NCI-H146 treated with DMSO at 0.1 percent for 48 hours (cell line): ENCODE results near the gene CLIC4.
"Not testable (repeated sequence)": the region's sequence is repeated elsewhere in the genome, so short reads cannot be mapped to it uniquely, and the experiment has no call there.

ENCODE experiments used
- DNase-seq: peaks from one replicate; lab custom pipeline; 2025; ENCODE audit not compliant: unreplicated experiment; lab: John Stamatoyannopoulos, UW

Gene CLIC4

DNA sequence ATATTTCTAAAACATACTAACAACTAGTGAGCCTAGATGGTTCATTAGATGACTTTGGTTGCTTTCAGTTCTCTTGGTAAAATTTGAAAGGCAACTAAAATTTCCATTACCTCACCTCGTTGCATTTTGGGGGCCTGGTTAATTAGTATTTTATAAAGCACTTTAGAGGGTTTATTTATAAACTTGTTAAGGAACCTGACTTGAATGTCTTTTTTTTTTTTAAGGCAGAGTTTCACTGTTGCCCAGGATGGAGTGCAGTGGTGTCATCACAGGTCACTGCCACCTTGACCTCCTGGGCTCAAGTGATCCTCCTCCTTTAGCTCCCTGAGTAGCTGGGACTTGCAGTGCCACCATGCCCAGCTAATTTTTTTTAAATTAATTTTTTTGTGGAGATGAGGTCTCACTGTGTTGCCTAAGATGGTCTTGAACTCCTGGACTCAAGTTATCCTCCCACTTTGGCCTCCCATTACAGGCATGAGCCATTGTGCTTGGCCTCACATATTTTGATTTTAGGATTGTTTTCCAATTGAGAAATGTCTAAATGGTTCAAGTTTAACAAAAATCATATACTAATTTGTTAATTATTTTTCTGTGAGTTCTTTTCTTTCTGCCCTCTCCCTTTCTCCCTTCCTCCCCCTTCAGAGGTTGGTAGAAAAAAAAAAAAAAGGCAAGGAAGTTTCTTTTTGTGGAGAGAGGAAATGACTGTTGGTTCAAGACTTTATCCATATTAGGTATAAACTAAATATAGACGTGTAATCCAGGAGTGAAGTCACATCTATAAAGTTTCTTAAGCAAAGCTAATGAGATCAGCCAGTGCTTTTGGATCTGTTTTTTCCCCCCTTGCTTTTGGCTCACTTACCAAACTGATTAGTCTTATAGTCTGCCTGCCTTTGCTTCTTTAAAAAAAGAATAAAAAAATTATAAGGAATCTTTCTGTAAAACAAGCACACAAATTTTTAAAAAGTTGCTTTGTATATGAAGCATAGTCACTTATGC, 24.7 kb downstream of the CLIC4 start:
- no peak for DNase-seq

DNA sequence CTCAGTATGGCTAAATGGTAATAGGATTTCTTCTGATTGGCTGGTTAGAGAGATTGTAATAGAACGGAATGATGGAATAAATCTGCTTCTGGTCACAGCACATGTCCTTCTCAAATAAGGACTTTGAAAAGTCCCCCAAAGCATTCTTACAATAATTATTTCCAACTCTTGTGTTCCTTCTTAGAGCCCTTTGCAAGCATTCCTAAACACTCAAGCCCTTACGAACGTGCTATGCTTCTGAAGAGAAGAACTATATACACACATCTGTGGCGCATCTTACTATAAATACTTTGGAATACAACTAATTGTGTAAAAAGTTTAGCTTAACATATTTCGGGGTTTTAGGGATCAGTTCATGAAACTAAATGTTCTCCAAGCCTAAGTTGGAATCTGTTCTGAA, 25.6 kb downstream of the CLIC4 start:
- no peak for DNase-seq

DNA sequence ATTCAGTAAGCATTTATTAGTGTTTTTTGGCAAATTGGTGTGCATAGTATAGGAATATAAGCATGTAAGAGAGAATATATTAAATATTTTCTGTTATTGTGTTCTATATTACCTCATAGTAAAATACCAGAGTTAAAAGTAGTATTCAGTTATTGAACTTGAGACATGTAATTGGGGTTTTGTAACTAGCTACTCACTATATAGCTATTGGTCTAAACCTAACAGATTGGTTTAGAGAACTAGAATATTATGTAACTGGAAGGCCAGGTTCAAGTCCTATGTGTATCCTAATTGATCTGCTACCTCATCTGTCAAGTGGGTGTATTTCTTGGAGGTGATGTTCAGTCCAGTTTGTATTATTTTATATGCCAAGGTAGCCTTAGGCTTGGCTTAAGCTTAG, 26.3 kb downstream of the CLIC4 start:
- DNase-seq: no peak

DNA sequence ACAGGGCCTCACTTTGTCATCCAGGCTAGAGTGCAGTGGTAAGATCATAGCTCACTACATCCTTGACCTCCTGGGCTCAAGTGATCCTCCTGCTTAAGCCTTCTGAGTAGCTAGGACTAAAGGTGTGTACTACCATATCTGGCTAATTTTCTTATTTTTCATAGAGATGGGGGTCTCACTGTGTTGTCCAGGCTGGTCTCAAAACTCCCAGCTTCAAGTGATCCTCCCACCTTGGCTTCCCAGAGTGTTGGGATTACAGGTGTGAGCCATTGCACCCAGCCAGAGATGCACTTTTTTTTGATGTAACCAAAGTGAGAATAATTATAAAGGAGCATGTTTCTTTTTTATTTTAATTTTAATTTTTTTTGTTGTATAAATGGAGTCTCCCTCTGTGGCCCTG, 28.4 kb downstream of the CLIC4 start:
- no peak for DNase-seq

DNA sequence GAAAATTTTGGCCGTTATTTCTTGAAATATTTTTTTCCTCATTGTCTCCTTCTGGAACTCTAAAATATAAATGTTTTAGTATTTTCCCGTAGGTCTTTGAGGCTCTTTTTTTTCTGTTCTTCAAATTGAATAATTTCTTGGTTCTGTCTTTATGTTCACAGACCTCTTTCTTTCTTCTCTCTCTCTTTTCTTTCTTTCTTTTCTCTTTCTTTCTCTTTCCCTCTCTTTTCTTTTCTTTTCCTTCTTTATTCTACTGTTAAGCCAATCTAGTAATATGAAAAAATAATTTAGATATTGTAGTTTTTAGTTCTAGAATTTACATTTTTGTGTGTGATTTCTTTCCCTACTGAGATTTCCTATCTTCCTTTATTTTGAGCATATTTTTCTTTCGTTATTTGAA, 30.1 kb downstream of the CLIC4 start:
- no peak for DNase-seq

DNA sequence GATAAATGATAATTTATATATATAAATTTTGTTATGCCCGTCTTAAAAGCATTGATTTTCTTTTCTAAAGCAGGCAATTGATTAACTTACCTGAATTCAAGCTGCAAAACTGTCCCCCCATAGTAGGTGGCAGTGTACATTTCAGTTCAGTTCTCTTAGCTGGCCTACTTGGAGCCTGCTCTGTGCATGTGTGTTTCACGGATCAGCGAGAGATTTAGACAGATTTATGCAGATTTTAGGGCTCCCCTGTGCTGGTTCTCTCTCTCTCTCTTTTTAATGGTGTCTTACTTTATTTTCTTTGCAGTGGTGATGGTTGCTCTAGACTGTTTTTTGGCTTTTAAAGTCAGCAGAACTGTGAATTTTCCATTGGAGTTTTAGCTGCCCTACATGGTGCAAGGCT, 30.7 kb downstream of the CLIC4 start:
- DNase-seq: no peak

DNA sequence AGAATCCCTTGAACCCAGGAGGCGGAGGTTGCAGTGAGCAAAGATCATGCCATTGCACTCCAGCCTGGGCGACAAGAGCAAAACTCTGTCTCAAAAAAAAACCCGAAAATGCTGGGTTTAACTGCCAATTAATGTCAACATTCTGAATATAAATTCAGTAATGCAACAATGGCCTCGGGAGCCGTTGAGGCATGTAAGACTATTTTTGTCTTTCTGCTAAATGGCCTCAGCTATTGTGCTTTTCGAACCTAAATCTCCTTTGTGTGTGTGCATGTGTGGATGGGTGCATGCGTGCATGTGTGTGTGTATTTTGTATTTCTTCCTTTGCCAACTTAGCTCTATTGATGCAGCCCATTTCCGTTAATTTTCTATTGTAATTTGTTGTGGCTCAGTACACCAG, 31.6 kb downstream of the CLIC4 start:
- DNase-seq: no peak

DNA sequence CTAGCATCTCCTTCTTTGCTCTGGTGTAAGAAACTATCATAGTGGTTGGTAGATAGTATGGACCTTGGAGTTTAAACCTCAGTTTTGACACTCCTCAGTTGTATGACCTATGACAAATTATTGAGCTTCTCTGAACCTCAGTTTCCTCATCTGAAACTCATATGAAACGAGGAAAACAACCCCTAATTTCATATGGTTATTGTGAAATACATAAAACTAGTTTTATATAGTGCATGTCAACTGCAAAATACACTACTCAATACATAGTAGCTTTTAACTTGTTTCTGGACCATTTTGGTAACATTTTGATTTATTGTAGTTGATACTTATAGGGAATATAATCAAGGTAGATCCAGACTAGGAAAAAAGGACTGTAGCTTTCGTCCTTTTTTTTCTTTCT, 32.9 kb downstream of the CLIC4 start:
- no peak for DNase-seq

DNA sequence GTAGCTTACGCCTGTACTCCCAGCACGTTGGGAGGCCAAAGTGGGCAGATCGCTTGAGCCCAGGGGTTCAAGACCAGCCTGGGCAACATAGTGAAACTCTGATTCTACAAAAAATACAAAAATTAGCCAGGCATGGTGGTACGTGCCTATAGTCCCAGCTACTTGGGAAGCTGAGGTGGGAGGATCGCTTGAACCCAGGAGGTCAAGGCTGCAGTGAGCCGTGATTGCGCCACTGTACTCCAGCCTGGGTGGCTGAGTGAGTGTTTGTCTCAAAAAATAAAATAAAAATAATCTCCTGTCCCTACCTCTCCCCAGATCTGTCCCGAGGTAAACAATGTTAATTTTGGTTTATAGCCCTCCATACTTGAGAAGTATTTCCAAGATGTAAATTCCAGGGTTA, 34.0 kb downstream of the CLIC4 start:
- DNase-seq: not testable (repeated sequence)

DNA sequence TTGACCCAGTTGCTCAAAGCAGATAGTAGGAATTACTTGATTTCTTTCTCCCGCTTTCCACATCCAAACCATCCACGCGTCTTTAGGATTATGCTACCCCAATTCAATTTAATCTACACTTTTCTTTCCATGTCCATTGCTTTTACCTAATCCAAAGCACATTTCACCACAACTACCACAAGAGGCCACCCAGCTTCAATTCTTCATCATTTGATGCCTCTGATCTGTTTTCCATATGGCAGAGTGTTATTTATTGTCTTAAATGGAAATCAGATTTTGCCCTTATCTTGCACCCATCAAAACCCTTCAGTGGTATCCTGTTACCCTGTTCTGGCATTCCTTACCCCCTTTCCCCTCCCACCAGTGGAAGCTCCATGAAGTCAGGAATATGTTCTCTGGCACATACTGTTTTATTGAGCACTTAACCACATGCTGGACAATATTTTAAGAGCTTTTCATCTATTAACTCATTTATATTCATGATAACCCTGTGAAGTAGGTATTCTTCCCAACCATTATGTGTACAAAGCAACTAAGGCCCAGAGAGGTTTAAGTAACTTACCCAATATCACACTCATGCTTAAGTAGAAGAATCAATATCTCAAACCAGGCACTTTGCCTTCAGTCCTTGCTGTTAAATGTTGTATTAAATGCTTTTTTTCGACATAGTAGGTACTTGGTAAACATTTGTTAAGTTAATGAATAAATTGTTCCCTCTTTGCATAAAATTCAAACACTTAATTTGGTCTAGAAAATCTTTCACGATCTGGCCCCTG, 34.6 kb downstream of the CLIC4 start:
- no peak for DNase-seq

DNA sequence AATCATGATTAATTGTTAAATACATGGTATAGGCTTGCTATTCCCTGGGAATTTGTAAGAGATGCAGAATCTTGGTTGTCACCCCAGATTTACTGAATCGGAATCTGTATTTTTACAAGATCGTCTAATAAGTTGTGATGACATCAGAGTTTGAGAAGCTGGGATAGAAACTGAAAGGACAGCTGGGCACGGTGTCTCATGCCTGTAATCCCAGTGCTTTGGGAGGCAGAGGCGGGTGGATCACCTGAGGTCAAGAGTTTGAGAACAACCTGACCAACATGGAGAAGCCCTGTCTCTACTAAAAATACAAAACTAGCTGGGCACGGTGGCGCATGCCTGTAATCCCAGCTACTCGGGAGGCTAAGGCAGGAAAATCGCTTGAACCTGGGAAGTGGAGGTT, 35.4 kb downstream of the CLIC4 start:
- not testable (repeated sequence) for DNase-seq

DNA sequence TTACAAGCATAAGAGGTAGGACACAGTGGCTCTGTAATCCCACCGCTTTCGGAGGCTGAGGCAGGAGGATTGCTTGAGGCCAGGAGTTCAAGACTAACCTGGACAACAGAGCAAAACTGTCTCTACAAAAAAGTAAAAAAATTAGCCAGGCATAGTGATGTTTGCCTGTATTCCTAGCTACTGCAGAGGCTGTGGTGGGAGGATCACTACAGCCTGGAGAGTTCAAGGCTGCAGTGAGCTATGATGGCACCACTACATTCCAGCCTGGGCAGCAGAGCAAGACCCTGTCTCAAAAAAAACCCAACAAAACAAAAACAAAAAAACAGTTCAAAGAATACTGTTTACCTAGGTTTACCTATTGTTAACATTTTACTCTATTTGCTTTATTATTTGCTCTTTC, 37.4 kb downstream of the CLIC4 start:
- no peak for DNase-seq

DNA sequence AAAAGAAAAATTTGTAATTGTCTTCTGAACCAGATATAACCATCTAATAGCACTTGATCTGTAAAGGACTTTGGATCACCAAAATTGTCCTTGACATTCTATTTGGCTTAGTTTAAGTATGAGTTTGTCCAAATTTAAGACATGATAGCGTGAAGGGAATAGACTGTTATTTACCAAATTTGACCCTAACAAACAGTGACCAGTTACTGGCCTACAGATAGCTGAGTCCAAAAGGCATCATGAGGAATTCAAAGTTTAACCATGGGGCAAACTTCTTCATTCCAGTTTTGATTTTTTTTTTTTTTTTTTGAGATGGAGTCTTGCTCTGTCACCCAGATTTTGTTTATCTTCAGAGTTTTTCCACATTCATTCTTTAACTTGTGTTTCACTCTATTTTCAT, 38.5 kb downstream of the CLIC4 start:
- DNase-seq: no peak

DNA sequence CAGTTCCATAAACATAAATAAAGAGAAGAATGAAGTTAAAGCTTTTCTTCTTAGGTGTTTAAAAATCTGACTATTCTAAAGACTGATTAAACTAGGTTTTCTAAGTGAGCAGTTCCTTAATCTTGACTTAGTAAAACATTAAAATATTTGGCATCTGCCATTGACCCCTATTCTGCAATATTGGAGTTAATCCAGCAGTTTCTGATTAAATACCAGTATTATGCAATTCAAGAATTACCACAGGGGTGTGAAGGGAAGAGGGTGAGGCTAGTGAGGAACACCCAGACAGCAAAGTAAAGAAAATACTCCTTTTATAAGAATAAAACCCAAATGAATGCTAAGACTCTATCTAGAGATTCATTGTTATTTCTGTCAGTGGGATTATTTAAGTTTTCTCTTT, 40.9 kb downstream of the CLIC4 start:
- DNase-seq: no peak

DNA sequence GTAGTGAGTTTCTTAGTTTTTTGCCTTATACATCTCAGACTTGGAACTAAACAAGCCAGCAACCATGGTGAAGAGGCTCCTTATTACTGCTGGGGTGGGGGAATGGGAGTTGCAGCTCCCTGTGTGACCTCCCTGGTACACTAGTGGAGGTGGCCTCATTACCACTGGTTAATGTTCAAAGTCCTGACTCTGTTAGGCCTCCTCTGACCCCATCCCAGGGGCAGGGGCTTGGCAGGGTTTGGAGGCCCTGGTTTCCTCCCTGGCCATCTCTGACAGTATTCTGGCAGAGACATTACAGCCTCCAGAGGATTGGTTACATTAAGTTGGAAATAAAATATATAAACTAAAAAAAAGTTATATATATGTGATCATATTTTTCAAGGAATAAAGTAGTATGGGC, 45.2 kb downstream of the CLIC4 start:
- DNase-seq: no peak

DNA sequence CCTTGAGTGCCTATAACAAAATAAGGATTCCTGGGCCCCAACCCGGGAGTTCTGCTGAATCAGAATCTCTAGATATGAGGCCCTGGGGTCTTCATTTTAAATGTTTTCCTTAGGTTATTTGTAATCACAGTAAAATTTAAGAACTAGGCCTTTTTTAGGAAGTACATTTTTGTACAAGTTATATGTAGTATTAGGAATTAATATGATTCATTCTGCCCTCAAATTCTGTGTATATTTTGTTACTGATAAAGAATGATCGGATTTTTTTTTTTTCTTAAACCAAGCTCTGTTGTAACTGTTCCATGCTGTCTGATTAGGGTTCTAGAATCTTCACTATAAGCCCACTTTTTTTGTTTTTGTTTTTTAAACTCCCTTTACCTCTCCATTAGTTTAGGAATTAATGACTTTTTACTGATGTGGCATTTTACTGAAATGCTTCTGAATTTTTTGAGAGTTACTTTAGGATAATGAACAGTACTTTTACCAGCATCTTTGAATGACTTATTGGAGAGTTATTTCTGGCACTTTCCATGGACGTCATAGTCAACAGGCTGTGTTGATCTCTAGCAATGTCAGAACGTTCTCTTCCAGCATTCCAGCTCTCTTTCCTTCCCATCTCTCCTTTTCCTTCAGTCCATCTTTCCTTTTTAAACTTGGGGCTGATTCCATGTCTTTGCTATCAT, 48.3 kb downstream of the CLIC4 start:
- DNase-seq: no peak

DNA sequence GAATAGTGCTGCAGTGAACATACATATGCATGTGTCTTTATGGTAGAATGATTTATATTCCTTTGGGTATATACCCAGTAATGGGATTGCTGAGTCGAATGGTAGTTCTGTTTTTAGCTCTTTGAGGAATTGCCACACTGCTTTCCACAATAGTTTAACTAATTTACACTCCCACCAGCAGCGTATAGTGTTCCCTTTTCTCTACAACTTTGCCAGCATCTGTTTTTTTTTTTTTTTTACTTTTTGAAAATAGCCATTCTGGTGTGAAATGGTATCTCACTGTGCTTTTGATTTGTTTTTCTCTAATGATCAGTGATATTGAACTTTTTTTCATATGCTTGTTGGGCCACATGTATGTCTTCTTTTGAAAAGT, 48.9 kb downstream of the CLIC4 start:
- DNase-seq: not testable (repeated sequence)

DNA sequence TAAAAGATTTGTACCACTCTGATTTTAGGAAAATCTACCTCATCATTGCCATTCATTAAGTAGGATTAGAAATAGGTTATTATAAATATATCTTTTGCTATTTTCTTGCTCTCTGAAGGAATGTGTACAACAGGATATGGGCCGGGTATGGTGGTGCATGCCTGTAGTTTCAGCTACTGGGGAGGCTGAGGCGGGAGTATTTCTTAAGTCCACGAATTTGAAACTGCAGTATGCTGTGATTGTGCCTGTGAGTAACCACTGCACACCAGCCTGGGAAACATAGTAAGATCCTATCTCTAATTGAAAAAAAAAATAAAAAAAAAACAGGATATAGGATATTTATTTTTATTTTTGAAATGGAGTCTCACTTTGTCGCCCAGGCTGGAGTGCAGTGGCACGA, 50.0 kb downstream of the CLIC4 start:
- DNase-seq: no peak

DNA sequence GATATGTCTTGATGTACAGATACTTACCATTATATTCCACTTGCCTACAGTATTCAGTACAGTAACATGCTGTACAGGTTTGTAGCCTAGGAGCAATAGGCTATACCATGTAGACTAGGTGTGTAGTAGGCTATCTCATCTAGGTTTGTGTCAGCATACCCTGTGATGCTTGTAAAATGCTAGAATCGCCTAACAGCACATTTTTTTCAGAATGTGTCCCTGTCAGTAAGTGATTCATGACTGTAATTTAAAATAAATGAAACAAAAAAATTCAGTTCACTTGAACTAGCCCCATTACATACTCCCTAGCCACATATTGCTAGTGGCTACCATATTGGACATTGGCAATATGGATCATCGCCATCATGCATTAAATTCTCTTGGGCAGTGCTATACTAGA, 51.3 kb downstream of the CLIC4 start:
- no peak for DNase-seq

DNA sequence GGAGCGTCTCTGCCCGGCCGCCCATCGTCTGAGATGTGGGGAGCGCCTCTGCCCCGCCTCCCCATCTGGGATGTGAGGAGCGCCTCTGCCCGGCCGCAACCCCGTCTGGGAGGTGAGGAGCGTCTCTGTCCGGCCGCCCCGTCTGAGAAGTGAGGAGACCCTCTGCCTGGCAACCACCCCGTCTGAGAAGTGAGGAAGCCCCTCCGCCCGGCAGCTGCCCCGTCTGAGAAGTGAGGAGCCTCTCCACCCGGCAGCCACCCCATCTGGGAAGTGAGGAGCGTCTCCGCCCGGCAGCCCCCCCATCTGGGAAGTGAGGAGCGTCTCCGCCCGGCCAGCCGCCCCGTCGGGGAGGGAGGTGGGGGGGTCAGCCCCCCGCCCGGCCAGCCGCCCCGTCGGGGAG, 54.0 kb downstream of the CLIC4 start:
- not testable (repeated sequence) for DNase-seq

DNA sequence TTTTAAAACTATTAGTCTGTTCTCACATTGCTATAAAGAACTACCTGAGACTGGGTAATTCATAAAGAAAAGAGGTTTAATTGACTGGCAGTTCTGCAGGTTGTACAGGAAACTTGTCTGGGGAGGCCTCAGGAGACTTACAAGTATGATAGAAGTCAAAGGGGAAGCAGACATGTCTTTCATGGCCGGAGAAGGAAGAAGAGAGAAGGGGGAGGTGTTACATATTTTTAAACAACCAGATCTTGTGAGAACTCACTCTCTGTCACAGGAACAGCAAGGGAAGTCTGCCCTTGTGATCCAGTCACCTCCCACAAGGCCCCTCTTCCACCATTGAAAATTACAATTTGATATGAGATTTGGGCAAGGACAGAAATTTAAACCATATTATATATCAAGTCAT, 55.9 kb downstream of the CLIC4 start:
- no peak for DNase-seq

DNA sequence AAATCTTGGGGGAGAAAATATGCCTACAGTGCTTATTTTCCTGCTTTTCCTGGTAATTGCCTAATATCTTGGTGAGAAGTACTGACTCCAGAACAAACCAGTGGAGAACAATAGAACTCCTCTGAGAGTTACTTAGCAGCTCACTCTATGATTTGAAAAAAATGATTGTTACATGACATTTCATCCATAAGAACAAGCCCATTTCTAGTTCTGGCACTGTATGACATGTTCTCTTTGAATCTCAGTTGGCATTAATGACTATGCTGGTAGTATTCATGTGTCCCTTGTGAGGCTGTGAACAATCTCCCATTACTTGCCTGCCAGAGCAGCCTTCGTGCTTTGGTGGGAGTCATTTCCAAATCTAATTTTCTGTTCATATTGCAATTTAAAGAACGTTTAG, 58.0 kb downstream of the CLIC4 start:
- DNase-seq: no peak
